Pons (tissue), 1 donor: ENCODE measurements around the gene FAM13A.
A peak's percentile ranks its signal among the peaks of the same experiment; 100 is the strongest.

Source experiments
- DNase-seq: peaks from one replicate; pipeline ENCODE4 v3.0.0-alpha.2; 2016; ENCODE audit warnings: low spot score

FAM13A gene

GRCh38 chr4:88771883-88772450 is 285.0 kb downstream of the FAM13A start:
- DNase-seq, result no peak

GRCh38 chr4:88765729-88766128 is 291.3 kb downstream of the FAM13A start:
- no peak for DNase-seq

- no peak for DNase-seq
Measured at GRCh38 chr4:88763075-88763474, 293.9 kb downstream of the FAM13A start.

- DNase-seq, result no peak
Measured at GRCh38 chr4:88761861-88762523, 295.0 kb downstream of the FAM13A start.

GRCh38 chr4:88761342-88761741 is 295.6 kb downstream of the FAM13A start:
- no peak for DNase-seq

GRCh38 chr4:88759895-88760290 is 297.1 kb downstream of the FAM13A start:
- no peak for DNase-seq

- DNase-seq, result peak; percentile 50
Measured at GRCh38 chr4:88759039-88759894, 297.7 kb downstream of the FAM13A start.

GRCh38 chr4:88758264-88758663 is 298.7 kb downstream of the FAM13A start:
- no peak for DNase-seq

GRCh38 chr4:88757776-88758175 is 299.2 kb downstream of the FAM13A start:
- no peak for DNase-seq

GRCh38 chr4:88757067-88757466 is 299.9 kb downstream of the FAM13A start:
- DNase-seq, result no peak

GRCh38 chr4:88756149-88756548 is 300.8 kb downstream of the FAM13A start:
- DNase-seq, result no peak

- no peak for DNase-seq
Measured at GRCh38 chr4:88755454-88755853, 301.5 kb downstream of the FAM13A start.

GRCh38 chr4:88754796-88755195 is 302.2 kb downstream of the FAM13A start:
- no peak for DNase-seq

- no peak for DNase-seq
Measured at GRCh38 chr4:88753658-88754571, 303.1 kb downstream of the FAM13A start.

GRCh38 chr4:88752754-88753153 is 304.2 kb downstream of the FAM13A start:
- DNase-seq, result no peak

GRCh38 chr4:88752076-88752463 is 304.9 kb downstream of the FAM13A start:
- no peak for DNase-seq

- no peak for DNase-seq
Measured at GRCh38 chr4:88751258-88752075, 305.5 kb downstream of the FAM13A start.

GRCh38 chr4:88750369-88750768 is 306.6 kb downstream of the FAM13A start:
- no peak for DNase-seq

- no peak for DNase-seq
Measured at GRCh38 chr4:88747351-88747750, 309.6 kb downstream of the FAM13A start.

GRCh38 chr4:88746206-88746605 is 310.8 kb downstream of the FAM13A start:
- no peak for DNase-seq

- DNase-seq, result no peak
Measured at GRCh38 chr4:88745581-88746163, 311.3 kb downstream of the FAM13A start.
